Activated B cell treated with CpG ODN at 0.5 μM for 24 hours (primary cell): Measurements from ENCODE around the gene APIP. TPM values are rescaled to one million over a fixed set of nuclear protein-coding genes. Genes with fewer than 3 reads are reported as not detected.

ENCODE experiments used
- ATAC-seq: fragments of 200-7000 bp; cut with Tn5 transposase; one replicate; pipeline ENCODE4 v1.10.0; 2021; ENCODE audit warnings: low read depth, mild to moderate bottlenecking, moderate library complexity
- CTCF ChIA-PET: fragments of 350-600 bp; sonication (Branson Sonifier 250); formaldehyde crosslinking; loops from one replicate; lab custom pipeline; 2021; ENCODE audit warnings: antibody characterized with exemption; lab: Charles Lee
- POLR2A ChIA-PET: fragments of 350-600 bp; sonication (Branson Sonifier 250); formaldehyde crosslinking; loops from one replicate; lab custom pipeline; 2021; ENCODE audit warnings: antibody characterized with exemption; lab: Charles Lee
- DNase-seq: peaks from one replicate; pipeline ENCODE4 v3.0.0; 2022
- H3K27ac Mint-ChIP-seq: one replicate; pipeline ENCODE4 v1.8.0; 2020; ENCODE audit warnings: mixed read lengths
- H3K27me3 Mint-ChIP-seq: one replicate; pipeline ENCODE4 v1.8.0; 2021; ENCODE audit warnings: mixed read lengths
- H3K36me3 Mint-ChIP-seq: one replicate; pipeline ENCODE4 v1.8.0; 2021; ENCODE audit warnings: low read depth, mixed read lengths
- H3K4me1 Mint-ChIP-seq: one replicate; pipeline ENCODE4 v1.8.0; 2021; ENCODE audit warnings: mixed read lengths
- H3K4me3 Mint-ChIP-seq: one replicate; pipeline ENCODE4 v1.8.0; 2020; ENCODE audit warnings: mild to moderate bottlenecking, mixed read lengths
- H3K9me3 Mint-ChIP-seq: one replicate; pipeline ENCODE4 v1.8.0; 2020; ENCODE audit warnings: mixed read lengths
- CTCF ChIP-seq: fragments of 200-600 bp; IDR thresholded peaks from one replicate; pipeline ENCODE4 v1.8.0; 2022; ENCODE audit warnings: antibody characterized with exemption, mild to moderate bottlenecking
- intact Hi-C: fragments of 100-400 bp; cut with micrococcal nuclease; formaldehyde crosslinking; loops from one replicate; pipeline ENCODE4 v1.15.1; 2024
- total RNA-seq: library from RNA; stranded (reverse); gene quantifications from 2 replicates; pipeline ENCODE4 v1.2.3, GENCODE V29; 2022

The APIP gene
- total RNA-seq, 1 donor from 2014 or later, result 18.7 TPM

- H3K4me1 Mint-ChIP-seq, result no peaks in the 10 kb centered on the region
- no peak for TF ChIP-seq CTCF
- no peaks in the 10 kb centered on the region for H3K36me3 Mint-ChIP-seq
- H3K4me3 Mint-ChIP-seq, result no peak overlapping the region
- peaks cover 8% of the 10 kb centered on the region for H3K27me3 Mint-ChIP-seq
- no peak for ATAC-seq
- POLR2A ChIA-PET, result no interaction called here
- CTCF ChIA-PET, result no interaction called here
- no peaks in the 10 kb centered on the region for H3K9me3 Mint-ChIP-seq
- no peak for DNase-seq
- intact Hi-C loops, result no loop called here
- no peak overlapping the region for H3K27ac Mint-ChIP-seq
Observed at GRCh38 chr11:34844463-34845112, 71.6 kb downstream of the APIP start.

GRCh38 chr11:34843271-34843670 is 72.9 kb downstream of the APIP start:
- TF ChIP-seq CTCF, result no peak
- H3K9me3 Mint-ChIP-seq, result no peaks in the 10 kb centered on the region
- ChIA-PET POLR2A (no interaction called here), CTCF (no interaction called here)
- peaks cover 9% of the 10 kb centered on the region for H3K27me3 Mint-ChIP-seq
- H3K36me3 Mint-ChIP-seq, result no peaks in the 10 kb centered on the region
- H3K27ac Mint-ChIP-seq, result no peak overlapping the region
- DNase-seq, result no peak
- ATAC-seq, result no peak
- no peak overlapping the region for H3K4me3 Mint-ChIP-seq
- intact Hi-C loops, result no loop called here
- H3K4me1 Mint-ChIP-seq, result no peaks in the 10 kb centered on the region

GRCh38 chr11:34840736-34841386 is 75.3 kb downstream of the APIP start:
- Mint-ChIP-seq H3K27me3 (peaks cover 10% of the 10 kb centered on the region), H3K9me3 (no peaks in the 10 kb centered on the region), H3K27ac (no peak overlapping the region), H3K4me1 (no peaks in the 10 kb centered on the region), H3K4me3 (no peak overlapping the region), H3K36me3 (no peaks in the 10 kb centered on the region)
- ChIA-PET POLR2A (no interaction called here), CTCF (interaction anchor here (0.7 to 2.7 kb wide), 5 partner anchors 10 to 551 kb away, joined by 3 to 13 read pairs (median 3); no protein-coding TSS in a partner anchor)
- intact Hi-C loops, result loop anchor here (1.0 to 2.0 kb wide), 2 partner anchors 254 to 551 kb away; no protein-coding TSS in a partner anchor
- ATAC-seq (peak; percentile 60), DNase-seq (no peak)
- TF ChIP-seq CTCF, result no peak

GRCh38 chr11:34839969-34840368 is 76.2 kb downstream of the APIP start:
- CTCF ChIA-PET, result interaction anchor here (0.7 to 2.7 kb wide), 3 partner anchors 10 to 254 kb away, joined by 3 to 13 read pairs (median 5); no protein-coding TSS in a partner anchor
- no peak for DNase-seq
- Mint-ChIP-seq H3K4me1 (no peaks in the 10 kb centered on the region), H3K27me3 (peaks cover 10% of the 10 kb centered on the region), H3K9me3 (no peaks in the 10 kb centered on the region), H3K36me3 (no peaks in the 10 kb centered on the region), H3K4me3 (no peak overlapping the region), H3K27ac (no peak overlapping the region)
- no peak for ATAC-seq
- intact Hi-C loops, result loop anchor here (1.0 to 2.0 kb wide), 2 partner anchors 253 to 552 kb away; no protein-coding TSS in a partner anchor
- POLR2A ChIA-PET, result interaction anchor here (0.6 kb wide), 1 partner anchor 9 kb away, joined by 4 read pairs; no protein-coding TSS in a partner anchor
- TF ChIP-seq CTCF, result no peak
